HG02981 (cell line): ENCODE measurements around the gene ADSL.
A peak's percentile ranks its signal among the peaks of the same experiment; 100 is the strongest.

ENCODE experiments used
- ATAC-seq: cut with Tn5 transposase; IDR thresholded peaks from one replicate; pipeline ENCODE4 v1.9.1; 2021; ENCODE audit warnings: mild to moderate bottlenecking, moderate library complexity; ENCODE audit not compliant: unreplicated experiment

ADSL gene

GRCh38 chr22:40434745-40435144, 88.4 kb downstream of the ADSL start:
- no peak for ATAC-seq

- peak; percentile 70 for ATAC-seq
Observed at GRCh38 chr22:40436505-40437431, 90.5 kb downstream of the ADSL start.
